Measurements from ENCODE around the gene TUSC2.

DNA sequence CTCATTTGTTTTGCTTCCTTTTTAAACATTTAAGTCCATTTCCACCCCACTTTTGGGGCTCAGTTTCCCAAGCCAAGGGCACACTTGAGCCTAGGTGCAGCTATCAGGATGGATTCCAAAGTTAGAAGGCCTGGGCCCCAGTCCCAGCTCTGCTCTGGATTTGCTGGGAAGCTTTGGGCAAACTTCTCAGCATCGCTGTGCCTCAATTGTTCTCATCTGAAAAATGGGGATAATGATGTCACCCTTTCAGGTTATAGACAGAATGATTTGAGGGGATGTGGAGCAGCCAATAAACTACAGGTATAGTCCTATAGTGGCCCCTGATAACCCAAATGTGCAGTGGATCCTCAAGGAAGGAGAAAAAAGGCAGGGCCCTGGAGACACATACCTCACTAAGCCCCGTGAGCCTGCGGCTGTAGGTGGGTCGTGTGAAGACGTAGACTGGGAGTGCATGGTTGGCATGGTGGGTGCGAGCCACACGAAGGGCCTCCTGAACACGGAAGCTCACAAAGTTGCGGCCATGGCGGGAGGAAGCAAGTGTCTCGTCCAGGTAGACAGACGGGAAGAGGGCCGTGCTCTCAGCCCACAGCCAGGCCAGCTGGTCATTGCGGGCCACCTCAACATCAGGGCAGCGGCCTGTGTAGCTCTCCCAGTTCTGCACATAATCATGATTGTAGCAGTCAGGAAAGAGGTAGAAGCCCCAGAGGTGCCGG is 8.7 kb downstream of the TUSC2 start:
- TF ChIP-seq, protein P1, sequence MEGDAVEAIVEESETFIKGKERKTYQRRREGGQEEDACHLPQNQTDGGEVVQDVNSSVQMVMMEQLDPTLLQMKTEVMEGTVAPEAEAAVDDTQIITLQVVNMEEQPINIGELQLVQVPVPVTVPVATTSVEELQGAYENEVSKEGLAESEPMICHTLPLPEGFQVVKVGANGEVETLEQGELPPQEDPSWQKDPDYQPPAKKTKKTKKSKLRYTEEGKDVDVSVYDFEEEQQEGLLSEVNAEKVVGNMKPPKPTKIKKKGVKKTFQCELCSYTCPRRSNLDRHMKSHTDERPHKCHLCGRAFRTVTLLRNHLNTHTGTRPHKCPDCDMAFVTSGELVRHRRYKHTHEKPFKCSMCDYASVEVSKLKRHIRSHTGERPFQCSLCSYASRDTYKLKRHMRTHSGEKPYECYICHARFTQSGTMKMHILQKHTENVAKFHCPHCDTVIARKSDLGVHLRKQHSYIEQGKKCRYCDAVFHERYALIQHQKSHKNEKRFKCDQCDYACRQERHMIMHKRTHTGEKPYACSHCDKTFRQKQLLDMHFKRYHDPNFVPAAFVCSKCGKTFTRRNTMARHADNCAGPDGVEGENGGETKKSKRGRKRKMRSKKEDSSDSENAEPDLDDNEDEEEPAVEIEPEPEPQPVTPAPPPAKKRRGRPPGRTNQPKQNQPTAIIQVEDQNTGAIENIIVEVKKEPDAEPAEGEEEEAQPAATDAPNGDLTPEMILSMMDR (IDR thresholded peaks at IDR 0.05; ENCODE audit: insufficient read depth, low read depth, low read length) = no peak
- TF ChIP-seq EZH2 (IDR thresholded peaks at IDR 0.05; ENCODE audit: insufficient read depth, low read length) = no peak
